ENCODE results near the gene TGM1.

DNA sequence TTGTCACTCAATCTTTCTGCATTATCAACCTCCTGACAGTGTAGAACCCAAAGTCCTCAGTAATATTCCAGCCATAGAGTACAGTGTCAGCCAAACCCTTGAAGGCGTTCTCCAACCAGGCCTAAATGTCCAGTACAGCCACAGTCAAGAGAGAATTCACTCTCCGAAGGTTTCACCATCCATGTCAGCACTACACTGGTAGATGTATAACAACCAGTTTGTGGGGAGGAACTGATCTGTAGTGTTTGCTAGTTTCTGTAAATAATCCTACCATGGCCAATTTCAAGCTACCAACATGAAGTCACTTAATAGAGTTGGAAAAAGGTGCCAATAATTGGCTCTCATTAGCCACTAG, 46.7 kb downstream of the TGM1 start:
- TF ChIP-seq, protein P1, sequence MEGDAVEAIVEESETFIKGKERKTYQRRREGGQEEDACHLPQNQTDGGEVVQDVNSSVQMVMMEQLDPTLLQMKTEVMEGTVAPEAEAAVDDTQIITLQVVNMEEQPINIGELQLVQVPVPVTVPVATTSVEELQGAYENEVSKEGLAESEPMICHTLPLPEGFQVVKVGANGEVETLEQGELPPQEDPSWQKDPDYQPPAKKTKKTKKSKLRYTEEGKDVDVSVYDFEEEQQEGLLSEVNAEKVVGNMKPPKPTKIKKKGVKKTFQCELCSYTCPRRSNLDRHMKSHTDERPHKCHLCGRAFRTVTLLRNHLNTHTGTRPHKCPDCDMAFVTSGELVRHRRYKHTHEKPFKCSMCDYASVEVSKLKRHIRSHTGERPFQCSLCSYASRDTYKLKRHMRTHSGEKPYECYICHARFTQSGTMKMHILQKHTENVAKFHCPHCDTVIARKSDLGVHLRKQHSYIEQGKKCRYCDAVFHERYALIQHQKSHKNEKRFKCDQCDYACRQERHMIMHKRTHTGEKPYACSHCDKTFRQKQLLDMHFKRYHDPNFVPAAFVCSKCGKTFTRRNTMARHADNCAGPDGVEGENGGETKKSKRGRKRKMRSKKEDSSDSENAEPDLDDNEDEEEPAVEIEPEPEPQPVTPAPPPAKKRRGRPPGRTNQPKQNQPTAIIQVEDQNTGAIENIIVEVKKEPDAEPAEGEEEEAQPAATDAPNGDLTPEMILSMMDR (IDR thresholded peaks at IDR 0.05) = no peak
- TF ChIP-seq EZH2 (IDR thresholded peaks at IDR 0.05; ENCODE audit: borderline replicate concordance, insufficient read depth, low read depth, low read length, poor library complexity, severe bottlenecking) = no peak

Data from B cell (primary cell).